GM19452 (cell line): ENCODE results near the gene URGCP.

Experiments used
- ATAC-seq: cut with Tn5 transposase; IDR thresholded peaks from one replicate; pipeline ENCODE4 v1.9.1; 2021; ENCODE audit not compliant: unreplicated experiment

The URGCP gene

DNA sequence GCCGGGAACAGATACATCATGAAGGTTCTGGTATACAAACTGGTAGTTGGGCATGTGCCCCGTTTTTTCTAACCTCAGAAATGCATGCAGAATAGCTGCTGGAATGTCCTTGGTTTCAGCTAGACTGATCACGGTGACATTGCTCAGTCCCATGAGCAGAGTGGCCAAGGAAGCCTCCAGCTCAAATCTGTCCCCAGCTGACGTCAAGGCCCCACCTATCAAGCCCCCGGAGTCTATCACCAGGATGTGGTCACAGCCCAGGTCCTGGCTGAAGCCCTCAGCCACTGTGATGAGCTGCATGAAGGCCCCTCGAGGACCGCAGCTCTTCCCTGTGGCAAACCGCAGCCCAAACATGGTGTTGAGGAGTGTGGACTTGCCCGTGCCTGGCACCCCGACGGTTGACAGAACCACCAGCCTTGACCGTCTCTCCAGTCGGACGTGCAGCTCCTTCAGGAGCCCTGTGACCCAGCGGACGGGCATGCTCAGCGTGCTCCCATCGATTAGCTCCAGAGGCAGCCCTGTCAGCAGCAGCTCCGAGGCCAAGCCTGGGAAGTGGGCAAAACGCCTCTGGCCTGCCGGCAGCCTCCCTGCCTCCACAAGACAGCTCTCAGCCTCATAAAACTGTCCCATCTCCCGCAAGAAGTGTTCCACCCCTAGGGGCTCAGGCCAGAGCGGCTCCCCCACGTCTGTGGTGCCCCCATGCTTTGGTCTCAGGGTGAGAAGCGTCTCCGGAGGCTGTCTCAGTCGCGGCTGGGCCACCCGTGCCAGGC, 29.2 kb downstream of the URGCP start:
- no peak for ATAC-seq

DNA sequence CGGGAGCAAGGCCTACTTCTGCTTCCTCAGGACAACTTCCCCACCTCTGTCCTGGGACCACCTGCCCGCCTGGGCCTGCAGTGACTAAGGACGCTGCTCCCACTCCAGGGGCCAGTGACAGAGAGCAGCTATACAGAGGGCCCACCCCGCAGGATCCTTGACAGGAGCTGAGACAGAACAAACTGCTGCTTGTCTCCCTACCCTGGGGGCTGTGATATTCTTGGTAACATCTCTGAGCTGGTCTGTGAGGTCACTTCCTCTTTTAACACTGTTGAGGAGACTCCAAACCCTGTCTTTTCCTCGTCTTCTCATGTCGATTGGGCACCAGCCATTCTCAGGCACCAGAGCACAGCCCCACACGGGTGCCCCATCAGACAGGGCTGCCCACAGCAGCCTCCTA, 30.2 kb downstream of the URGCP start:
- ATAC-seq = no peak

DNA sequence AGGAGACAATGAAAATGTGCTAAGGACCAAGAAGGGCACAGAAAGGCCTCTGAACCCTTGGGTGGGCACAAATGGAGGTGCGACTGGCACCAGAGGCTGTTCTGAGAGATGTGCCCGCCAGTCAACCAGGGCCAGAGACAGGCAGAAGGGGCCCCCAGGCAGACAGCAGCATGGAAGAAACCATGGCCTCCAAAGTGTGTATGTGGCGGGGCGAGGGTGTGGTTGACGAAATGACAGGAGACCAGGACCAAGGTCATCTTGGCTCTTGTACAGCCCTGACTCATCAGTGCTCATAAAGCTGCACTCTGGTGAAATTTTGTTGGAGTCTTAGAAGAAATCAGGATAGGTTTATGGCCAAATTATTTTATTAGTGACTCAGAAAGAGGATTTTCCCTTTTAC, 33.1 kb downstream of the URGCP start:
- no peak for ATAC-seq

- ATAC-seq = no peak
Observed at GRCh38 chr7:43872406-43873110, 33.8 kb downstream of the URGCP start.

GRCh38 chr7:43871064-43871463, 35.3 kb downstream of the URGCP start:
- no peak for ATAC-seq

GRCh38 chr7:43870316-43870715, 36.1 kb downstream of the URGCP start:
- ATAC-seq = no peak

- ATAC-seq = peak; percentile 6
Observed at GRCh38 chr7:43869867-43870240, 36.5 kb downstream of the URGCP start.

DNA sequence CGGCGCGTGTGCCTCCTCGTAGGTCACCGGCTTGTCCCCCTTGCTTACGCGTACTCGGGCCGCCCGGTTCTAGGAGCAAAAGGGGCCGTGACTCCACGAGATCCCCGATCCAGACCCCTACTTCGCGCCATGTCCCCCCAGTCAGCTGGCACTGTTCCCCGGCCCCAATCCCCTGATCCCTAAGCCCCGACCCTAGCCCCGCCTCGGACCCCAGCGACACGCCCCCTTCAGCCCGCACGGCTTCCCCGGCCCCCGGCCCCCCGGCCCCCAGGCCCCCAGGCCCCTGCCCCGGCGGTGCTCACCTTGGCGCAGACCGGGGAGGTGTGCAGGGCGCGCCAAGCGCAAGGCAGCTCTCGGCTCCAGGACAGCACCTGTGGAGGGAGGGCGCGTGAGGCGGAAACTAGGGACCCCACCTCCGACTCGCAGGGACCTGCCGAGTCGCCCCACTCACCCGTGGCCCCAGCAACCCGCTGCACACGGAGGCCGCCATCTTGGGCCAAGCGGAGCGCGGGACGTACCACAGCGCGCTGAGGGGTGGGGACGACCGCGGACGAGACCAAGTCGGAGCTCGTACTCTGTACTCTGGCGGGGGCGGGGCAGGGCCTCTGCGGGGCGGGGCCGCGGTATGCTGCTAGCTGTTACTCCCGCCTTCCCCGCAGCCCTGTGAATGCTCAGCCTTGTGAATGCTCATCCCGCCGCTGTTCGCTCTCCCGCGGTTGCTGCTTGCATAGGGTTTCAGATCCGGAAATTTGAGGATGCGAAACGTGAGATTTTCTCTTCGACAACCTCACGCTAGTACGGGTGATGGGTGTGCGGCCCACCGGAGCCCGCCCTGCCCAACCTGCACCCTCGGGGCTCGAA, 37.2 kb downstream of the URGCP start, which contains the start of gene MRPS24:
MRPS24 (minus strand) TSS at position 512 of the 861 bp plus-strand sequence; CDS start at position 490, 22 bp downstream.
- ATAC-seq = peak; percentile 88

DNA sequence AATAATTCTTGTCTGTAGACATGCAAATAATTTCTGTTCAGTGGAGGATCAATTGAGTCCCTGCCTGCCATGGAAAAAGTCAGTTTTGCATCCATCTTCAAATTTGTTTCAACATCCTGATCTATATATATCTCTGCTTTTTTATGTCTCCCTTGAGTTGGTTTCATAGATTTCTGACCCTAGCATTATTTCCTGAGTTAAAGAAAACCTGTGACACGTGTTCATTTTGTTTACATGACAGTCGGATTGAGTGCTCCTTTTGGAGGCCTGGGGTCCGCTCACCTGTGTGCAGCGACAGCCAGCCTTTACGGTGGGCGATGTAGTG, 37.8 kb downstream of the URGCP start:
- no peak for ATAC-seq

GRCh38 chr7:43868181-43868580, 38.2 kb downstream of the URGCP start:
- ATAC-seq = no peak

DNA sequence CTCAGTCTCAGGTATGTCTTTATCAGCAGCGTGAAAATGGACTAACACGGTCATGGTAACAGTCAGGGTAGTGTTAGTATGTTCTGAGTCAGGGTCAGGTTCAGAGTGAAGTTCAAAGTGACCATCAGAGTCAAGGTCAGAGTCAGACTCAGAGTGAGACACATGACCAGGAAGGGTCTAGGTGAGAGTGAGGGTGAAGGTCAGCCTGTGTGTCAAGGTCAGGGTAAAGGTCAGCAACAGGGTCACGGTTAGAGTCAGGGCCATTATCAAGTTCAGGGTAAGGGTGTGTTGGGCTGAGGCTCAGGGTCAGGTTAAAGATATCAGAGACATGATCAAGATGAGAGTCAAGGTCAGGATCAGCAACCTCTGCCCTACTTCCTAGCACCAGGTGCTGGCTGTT, 41.1 kb downstream of the URGCP start:
- ATAC-seq = no peak

DNA sequence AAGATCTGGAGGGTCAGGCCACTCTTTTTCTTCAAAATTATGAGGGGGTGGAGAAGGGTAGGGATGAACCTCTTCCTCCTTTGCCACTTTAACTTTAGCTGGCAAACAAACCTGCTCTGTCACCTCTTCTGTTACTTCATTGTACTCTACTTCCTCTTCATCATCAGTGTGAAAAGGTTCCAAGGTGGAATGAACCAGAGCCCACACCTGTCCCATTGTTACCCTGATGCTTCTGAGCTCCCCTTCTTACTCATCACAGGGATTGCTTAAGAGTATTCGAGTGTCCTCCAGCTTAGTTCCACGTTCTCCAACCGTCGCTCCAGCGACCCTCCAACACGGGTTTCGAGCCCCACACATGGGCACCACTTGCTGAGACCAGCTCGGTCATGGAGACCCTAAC, 42.3 kb downstream of the URGCP start:
- ATAC-seq = no peak

DNA sequence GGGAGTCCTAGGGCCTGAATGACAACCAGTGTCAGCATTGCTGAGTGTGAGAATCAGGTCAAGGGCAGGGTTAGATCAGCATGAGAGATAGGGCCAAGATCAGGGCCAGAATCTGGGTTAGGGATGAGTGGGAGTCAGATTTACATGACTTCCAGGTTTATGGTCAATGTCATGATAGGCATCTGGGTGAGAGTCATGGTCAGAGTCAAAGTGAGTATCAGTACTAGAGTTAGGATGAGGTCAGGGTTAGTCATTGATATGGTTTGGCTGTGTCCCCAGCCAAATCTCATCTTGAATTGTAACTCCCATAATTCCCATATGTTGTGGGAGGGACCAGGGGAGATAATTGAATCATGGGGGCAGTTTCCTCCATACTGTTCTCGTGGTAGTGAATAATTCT, 49.4 kb downstream of the URGCP start:
- no peak for ATAC-seq

DNA sequence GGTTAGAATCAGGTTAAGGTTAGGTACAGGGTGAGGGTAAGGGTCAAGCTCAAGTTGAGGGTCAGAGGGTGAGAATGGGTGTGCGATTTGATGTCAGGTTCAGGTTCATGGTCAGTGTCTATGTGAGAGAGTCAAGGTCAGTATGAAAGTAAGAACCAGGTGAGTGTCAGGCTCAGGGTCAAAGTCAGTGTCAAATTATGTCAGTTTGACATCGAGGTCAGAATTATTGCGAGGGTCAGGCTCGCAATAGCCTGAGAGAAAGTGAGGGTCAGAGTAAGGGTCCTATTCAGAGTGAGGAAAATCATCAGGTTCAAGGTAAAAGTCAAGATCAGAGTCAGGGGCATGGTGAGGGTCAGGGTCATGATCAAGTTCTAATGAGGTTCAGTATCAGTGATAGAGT, 50.1 kb downstream of the URGCP start:
- ATAC-seq = no peak

GRCh38 chr7:43855176-43855575, 51.2 kb downstream of the URGCP start:
- ATAC-seq = no peak

- no peak for ATAC-seq
Observed at GRCh38 chr7:43851805-43852204, 54.6 kb downstream of the URGCP start.

DNA sequence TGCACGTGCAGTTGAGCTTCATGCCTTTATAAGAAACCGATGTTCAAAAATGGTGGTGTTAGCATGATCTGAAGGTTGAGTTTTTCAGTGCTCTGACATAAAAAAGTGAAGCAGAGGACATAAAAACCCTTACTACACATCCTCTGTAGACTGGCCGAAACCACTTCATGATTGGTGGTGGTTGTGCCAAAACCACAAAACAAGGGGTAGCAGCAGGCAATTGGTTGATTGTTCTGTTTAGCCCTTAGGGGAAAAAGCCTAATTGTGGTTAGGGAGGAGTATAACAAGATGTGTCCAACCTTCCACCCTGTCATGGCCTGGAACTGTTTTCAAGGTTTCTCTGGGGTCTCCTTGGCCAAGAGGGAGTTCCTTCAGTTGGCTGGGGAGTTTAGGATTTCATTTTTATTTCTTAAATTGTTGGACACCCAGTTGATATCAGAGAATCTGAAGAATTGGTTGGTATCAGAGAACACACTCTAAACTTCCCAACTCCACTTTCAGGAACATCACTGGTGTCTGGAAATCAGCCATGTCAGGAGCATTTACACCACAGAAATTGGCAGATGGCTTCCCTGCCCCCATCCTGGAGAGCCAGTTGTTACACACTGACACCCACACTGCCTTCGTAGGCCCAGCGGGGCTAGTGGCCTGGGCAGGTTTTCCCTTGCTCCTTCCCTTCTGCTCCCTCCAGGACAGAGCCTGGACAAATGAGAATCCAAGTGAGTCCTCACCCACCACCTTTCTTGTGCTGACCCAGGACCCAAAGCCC, 55.9 kb downstream of the URGCP start:
- peak; percentile 82 for ATAC-seq

DNA sequence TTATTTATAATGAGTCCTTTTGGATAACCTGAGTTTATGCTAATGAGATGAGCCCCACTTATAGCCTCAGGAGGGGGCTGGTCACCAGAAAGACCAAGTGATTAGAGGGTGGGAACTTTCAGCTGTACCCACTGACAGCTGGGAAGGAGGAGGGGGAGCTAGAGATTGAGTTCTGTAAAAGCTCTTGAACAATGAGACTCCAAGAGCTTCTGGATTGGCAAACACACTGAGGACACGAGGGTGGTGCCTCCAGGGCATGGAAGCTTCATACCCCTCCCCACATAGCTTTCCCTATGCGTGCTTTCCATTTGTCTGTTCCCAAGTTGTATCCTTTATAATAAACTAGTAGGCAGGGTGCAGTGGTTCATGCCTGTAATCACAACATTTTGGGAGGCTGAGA, 57.3 kb downstream of the URGCP start:
- no peak for ATAC-seq

DNA sequence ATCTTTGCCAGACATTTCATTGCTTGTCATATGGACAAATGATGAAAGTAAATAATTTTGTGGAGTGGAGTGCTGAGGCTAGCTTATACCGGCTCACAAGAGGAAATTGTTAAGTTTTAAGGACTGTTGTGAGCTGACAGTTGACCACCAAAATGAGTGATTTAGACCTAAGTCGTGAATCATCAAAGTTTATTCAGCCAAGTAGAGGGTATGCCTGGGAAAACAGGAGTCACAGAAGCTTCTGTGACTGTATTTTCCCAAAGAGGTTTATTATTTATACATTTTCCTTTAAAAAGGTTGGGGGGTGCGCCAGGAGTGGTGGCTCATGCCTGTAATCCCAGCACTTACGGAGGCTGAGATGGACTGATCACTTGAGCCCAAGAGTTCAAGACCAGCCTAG, 58.9 kb downstream of the URGCP start:
- no peak for ATAC-seq

GRCh38 chr7:43844662-43845061, 61.7 kb downstream of the URGCP start:
- no peak for ATAC-seq

DNA sequence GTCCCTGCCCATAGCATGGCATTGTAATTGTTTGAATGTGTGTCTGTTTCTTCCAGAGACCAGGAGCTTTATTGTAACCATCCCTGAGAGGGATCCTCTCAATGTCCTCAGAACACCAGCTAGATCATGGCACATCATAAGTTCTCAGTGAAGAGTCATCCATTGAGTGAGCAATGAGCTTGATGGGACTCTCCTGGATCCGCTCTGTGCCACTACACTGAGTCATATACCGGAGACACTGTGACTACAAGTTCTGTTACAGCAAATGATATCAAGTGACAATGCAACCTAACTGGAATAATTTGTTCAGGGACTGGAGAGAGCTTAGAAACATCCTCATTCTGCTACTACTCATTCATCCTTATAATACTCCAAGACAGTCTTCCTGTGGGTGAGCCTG, 62.1 kb downstream of the URGCP start:
- no peak for ATAC-seq
